ENCODE results near the gene SETD5. TPM values are rescaled to one million over a fixed set of nuclear protein-coding genes. Genes with fewer than 3 reads are reported as not detected.
A peak's percentile ranks its signal among the peaks of the same experiment; 100 is the strongest.

SETD5 gene
- total RNA-seq, 1 experiment from 2014 or later = 279 TPM

GRCh38 chr3:9399746-9400145 lies 2.3 kb downstream of the SETD5 start:
- no peak for TF ChIP-seq ELF4 (CRISPR knock-in tag; IDR thresholded peaks at IDR 0.05; ENCODE audit: low read depth)
- TF ChIP-seq, protein P1, sequence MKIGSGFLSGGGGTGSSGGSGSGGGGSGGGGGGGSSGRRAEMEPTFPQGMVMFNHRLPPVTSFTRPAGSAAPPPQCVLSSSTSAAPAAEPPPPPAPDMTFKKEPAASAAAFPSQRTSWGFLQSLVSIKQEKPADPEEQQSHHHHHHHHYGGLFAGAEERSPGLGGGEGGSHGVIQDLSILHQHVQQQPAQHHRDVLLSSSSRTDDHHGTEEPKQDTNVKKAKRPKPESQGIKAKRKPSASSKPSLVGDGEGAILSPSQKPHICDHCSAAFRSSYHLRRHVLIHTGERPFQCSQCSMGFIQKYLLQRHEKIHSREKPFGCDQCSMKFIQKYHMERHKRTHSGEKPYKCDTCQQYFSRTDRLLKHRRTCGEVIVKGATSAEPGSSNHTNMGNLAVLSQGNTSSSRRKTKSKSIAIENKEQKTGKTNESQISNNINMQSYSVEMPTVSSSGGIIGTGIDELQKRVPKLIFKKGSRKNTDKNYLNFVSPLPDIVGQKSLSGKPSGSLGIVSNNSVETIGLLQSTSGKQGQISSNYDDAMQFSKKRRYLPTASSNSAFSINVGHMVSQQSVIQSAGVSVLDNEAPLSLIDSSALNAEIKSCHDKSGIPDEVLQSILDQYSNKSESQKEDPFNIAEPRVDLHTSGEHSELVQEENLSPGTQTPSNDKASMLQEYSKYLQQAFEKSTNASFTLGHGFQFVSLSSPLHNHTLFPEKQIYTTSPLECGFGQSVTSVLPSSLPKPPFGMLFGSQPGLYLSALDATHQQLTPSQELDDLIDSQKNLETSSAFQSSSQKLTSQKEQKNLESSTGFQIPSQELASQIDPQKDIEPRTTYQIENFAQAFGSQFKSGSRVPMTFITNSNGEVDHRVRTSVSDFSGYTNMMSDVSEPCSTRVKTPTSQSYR (CRISPR knock-in tag; IDR thresholded peaks at IDR 0.05) = 0 out of 2 replicates have a peak, but pooled peaks have one; percentile 39

GRCh38 chr3:9400616-9401015 lies 3.2 kb downstream of the SETD5 start:
- H3K9me3 Mint-ChIP-seq = peaks cover under 1% of the 10 kb centered on the region; the same call in 1 of the 2 replicates
- peak overlapping the region; percentile 92 for H3K27ac Mint-ChIP-seq
- no peaks in the 10 kb centered on the region for H3K27me3 Mint-ChIP-seq (ENCODE audit: low read depth)
- no peak for ATAC-seq
- CTCF ChIA-PET = interaction anchor here (1.3 kb wide), 1 partner anchor 22 kb away, joined by 3 read pairs; no protein-coding TSS in a partner anchor
- H3K4me3 Mint-ChIP-seq = peak overlapping the region; percentile 100
- POLR2A ChIA-PET = interaction anchor here (1.5 kb wide), 1 partner anchor 21 kb away, joined by 15 read pairs; no protein-coding TSS in a partner anchor
- no peak for TF ChIP-seq GTF2I (CRISPR knock-in tag; conservative IDR thresholded peaks at IDR 0.05)
- TF ChIP-seq SP1 (CRISPR knock-in tag; conservative IDR thresholded peaks at IDR 0.05) = no peak
- no peak for TF ChIP-seq EMX1 (CRISPR knock-in tag; IDR thresholded peaks at IDR 0.05)
- TF ChIP-seq JAZF1 (CRISPR knock-in tag; IDR thresholded peaks at IDR 0.05) = no peak
- no peak for TF ChIP-seq TEAD4 (CRISPR knock-in tag; IDR thresholded peaks at IDR 0.05)
- TF ChIP-seq IRF1 (CRISPR knock-in tag; IDR thresholded peaks at IDR 0.05) = no peak
- TF ChIP-seq NFYB (CRISPR knock-in tag; conservative IDR thresholded peaks at IDR 0.05; ENCODE audit: low read depth) = no peak
- H3K4me1 Mint-ChIP-seq = peaks cover 64% of the 10 kb centered on the region
- H3K36me3 Mint-ChIP-seq = peaks cover 14% of the 10 kb centered on the region
- DNase-seq (ENCODE audit: low spot score) = no peak

More at GRCh38 chr3:9399746-9400145, 2.3 kb downstream of the SETD5 start:
- Mint-ChIP-seq H3K36me3 (peaks cover 21% of the 10 kb centered on the region), H3K9me3 (no peaks in the 10 kb centered on the region), H3K27me3 (ENCODE audit: low read depth) (no peaks in the 10 kb centered on the region), H3K4me3 (peak overlapping the region; percentile 100), H3K27ac (peak overlapping the region; percentile 73), H3K4me1 (peaks cover 64% of the 10 kb centered on the region)
- CTCF ChIA-PET = interaction anchor here (0.5 to 1.7 kb wide), 6 partner anchors 11 to 276 kb away, joined by 3 to 7 read pairs (median 4); no protein-coding TSS in a partner anchor
- POLR2A ChIA-PET = interaction anchor here (0.7 to 1.6 kb wide), 6 partner anchors 8 to 1102 kb away, joined by 3 to 15 read pairs (median 5); no protein-coding TSS in a partner anchor
- peak; percentile 13 for ATAC-seq
- DNase-seq (ENCODE audit: low spot score) = peak; percentile 63

DNA sequence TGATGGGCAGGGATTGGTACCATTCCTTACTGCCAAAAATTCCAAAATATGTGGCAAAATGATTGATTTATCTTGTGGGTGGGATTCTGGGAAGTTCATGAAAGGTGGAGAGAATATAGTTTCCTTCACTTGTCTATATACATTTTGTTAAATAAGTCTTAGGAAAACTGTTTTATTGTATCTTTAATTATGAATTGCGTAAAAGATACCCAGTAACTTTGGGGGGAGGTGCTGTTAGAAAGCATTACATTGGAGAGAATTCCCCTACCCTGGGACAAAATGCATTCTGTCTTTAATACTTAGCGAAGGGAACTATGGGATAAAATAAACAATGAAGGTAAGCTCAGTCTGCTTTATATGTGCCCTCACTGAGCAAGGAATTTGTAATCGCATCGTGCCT lies 4.6 kb downstream of the SETD5 start:
- TF ChIP-seq, protein P2, sequence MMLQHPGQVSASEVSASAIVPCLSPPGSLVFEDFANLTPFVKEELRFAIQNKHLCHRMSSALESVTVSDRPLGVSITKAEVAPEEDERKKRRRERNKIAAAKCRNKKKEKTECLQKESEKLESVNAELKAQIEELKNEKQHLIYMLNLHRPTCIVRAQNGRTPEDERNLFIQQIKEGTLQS (CRISPR knock-in tag; conservative IDR thresholded peaks at IDR 0.05) = no peak
- TF ChIP-seq MYBL2 (CRISPR knock-in tag; IDR thresholded peaks at IDR 0.05) (no peak), CTCF (IDR thresholded peaks at IDR 0.05) (no peak), ZNF317 (CRISPR knock-in tag; IDR thresholded peaks at IDR 0.05; ENCODE audit: borderline replicate concordance, low read depth) (no peak)
- CTCF ChIA-PET = no interaction called here
- Mint-ChIP-seq H3K9me3 (peaks cover 4% of the 10 kb centered on the region; the same call in 1 of the 2 replicates), H3K4me3 (peak overlapping the region; percentile 100), H3K4me1 (peaks cover 68% of the 10 kb centered on the region), H3K36me3 (peaks cover 11% of the 10 kb centered on the region), H3K27ac (peak overlapping the region; percentile 91), H3K27me3 (ENCODE audit: low read depth) (no peaks in the 10 kb centered on the region)
- ATAC-seq = no peak
- POLR2A ChIA-PET = no interaction called here
- no peak for DNase-seq (ENCODE audit: low spot score)
